Activated effector memory CD4-positive, alpha-beta T cell treated with anti-CD3 and anti-CD28 coated beads, Interleukin-2, amount 50 U/mL, for 16 hours (primary cell): ENCODE measurements around the gene ARHGAP29.

Source experiments
- DNase-seq: peaks from one replicate; pipeline ENCODE4 v3.0.0-alpha.2; 2020

The ARHGAP29 gene, protein sequence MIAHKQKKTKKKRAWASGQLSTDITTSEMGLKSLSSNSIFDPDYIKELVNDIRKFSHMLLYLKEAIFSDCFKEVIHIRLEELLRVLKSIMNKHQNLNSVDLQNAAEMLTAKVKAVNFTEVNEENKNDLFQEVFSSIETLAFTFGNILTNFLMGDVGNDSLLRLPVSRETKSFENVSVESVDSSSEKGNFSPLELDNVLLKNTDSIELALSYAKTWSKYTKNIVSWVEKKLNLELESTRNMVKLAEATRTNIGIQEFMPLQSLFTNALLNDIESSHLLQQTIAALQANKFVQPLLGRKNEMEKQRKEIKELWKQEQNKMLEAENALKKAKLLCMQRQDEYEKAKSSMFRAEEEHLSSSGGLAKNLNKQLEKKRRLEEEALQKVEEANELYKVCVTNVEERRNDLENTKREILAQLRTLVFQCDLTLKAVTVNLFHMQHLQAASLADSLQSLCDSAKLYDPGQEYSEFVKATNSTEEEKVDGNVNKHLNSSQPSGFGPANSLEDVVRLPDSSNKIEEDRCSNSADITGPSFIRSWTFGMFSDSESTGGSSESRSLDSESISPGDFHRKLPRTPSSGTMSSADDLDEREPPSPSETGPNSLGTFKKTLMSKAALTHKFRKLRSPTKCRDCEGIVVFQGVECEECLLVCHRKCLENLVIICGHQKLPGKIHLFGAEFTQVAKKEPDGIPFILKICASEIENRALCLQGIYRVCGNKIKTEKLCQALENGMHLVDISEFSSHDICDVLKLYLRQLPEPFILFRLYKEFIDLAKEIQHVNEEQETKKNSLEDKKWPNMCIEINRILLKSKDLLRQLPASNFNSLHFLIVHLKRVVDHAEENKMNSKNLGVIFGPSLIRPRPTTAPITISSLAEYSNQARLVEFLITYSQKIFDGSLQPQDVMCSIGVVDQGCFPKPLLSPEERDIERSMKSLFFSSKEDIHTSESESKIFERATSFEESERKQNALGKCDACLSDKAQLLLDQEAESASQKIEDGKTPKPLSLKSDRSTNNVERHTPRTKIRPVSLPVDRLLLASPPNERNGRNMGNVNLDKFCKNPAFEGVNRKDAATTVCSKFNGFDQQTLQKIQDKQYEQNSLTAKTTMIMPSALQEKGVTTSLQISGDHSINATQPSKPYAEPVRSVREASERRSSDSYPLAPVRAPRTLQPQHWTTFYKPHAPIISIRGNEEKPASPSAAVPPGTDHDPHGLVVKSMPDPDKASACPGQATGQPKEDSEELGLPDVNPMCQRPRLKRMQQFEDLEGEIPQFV

GRCh38 chr1:94237291-94238226 is at the start of gene ARHGAP29:
TSS of gene ARHGAP29 (minus strand) at chr1:94237584. CDS start at chr1:94231611, 5,973 bp downstream.
- DNase-seq, result peak; percentile 76

DNA sequence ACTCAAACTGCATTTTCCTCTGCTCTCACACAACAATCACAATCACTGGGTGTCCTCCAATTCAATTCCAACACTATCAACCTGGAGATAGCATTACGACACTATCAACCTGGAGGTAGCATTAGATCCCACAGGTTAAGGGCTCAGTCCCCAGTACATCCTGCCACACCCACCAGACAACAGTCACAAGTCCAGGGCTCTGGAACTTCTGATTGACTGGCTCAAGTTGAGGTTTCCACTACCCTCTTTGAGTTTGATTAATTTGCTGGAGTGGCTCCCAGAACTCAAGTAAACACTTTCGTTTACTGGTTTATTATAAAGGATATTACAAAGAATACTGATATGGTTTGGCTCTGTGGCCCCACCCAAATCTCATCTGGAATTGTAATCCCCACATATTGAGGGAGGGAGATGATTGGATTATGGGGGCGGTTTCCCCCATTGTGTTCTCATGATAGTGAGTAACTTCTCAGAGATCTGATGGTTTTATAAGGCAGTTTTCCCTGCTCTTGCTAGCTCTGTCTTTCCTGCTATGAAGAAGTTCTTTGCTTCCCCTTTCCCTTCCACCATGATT is 49.6 kb upstream of the ARHGAP29 start:
- no peak for DNase-seq

DNA sequence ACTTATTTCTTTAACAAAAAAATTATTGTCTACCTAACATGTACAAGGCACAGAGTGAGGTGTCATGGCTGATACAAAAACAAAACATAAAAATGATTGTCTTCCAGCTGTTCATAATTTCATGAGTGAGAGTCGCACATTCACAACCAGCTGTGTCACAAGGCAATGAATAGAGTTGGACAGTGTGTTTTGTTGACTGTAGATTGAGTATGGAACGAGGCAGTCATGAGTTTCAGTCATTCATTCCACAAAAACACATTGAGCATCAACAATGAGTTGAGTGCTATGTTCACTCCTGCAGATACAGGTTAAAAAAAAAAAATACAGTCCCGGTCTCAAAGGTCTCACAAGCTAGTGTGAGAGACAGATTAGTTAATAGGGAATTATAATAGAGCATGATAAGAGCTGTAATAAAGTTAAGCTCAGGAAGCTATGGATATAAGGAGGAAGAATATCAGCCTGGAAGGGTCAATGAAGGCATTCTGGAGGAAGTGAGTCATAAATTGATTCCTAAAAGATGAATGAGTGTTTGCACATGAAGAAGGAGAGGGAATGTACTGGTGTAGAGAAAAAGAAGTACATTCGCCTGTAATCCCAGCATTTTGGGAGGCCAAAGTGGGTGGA is 47.8 kb upstream of the ARHGAP29 start:
- no peak for DNase-seq

GRCh38 chr1:94284476-94284875 is 47.1 kb upstream of the ARHGAP29 start:
- no peak for DNase-seq

GRCh38 chr1:94283462-94283861 is 46.1 kb upstream of the ARHGAP29 start:
- DNase-seq, result no peak

GRCh38 chr1:94282143-94282711 is 44.8 kb upstream of the ARHGAP29 start:
- no peak for DNase-seq

- no peak for DNase-seq
Observed at GRCh38 chr1:94281361-94282142, 44.2 kb upstream of the ARHGAP29 start.

DNA sequence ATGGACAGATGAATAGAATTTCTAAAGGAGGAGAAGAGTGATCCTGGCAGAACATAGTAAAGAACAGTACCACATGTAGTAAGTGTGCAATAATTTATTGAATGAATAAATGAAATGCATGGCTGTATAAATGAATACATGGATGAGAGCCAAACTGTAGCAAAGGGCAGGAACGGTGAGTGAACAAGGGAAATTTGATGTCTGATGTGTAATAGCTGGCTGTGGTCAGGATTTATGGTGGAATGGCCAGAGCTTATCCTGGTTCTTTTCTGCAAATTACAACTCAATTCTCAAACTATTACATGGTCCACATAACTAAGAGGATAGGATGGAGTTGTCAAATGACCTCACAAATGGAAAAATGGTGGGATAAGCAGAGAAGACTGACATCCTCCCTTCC is 43.2 kb upstream of the ARHGAP29 start:
- no peak for DNase-seq

- DNase-seq, result no peak
Observed at GRCh38 chr1:94279462-94279861, 42.1 kb upstream of the ARHGAP29 start.

GRCh38 chr1:94279038-94279437 is 41.7 kb upstream of the ARHGAP29 start:
- DNase-seq, result no peak

DNA sequence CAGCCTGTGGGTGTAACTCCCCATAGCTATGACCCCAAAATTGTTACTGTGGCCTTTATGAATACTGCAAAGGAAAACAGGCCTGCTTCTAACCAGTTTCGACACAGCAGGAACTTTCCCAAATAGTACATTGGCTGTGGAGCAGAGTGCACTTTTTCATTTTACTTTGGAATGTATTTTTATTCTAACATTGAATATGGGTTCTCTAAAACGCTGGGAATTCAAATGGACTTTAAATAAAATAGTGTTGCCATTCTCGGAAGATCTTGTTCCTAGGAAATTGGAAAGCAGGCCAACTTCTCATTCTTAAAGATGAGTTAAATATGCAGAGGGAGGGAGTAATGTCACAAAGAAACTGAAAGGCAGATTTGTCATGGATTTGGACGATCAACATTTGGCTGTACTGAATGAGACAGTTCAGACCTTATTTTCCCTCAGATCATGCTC is 39.6 kb upstream of the ARHGAP29 start:
- DNase-seq, result no peak

DNA sequence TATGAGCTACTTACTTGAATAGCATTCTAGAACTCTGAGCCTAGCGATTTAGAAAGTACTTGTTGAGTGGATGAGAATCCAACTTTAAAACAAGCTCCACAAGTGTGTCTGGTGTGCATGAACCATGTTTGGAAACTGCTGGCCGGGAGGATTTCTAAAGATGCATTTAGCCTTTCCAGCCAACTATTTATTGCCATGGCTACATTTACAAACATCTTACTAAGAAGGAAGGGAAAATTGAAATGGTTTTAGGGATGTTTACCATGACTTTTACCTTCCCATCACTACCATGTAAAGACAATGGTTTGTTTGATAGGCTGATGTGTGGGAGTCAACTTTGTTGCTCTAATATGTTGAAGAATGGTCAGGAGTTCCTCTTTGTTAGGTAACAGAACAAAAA is 37.7 kb upstream of the ARHGAP29 start:
- no peak for DNase-seq

- DNase-seq, result no peak
Observed at GRCh38 chr1:94274561-94274960, 37.2 kb upstream of the ARHGAP29 start.

- DNase-seq, result no peak
Observed at GRCh38 chr1:94273111-94273510, 35.7 kb upstream of the ARHGAP29 start.

- DNase-seq, result no peak
Observed at GRCh38 chr1:94272388-94272787, 35.0 kb upstream of the ARHGAP29 start.

DNA sequence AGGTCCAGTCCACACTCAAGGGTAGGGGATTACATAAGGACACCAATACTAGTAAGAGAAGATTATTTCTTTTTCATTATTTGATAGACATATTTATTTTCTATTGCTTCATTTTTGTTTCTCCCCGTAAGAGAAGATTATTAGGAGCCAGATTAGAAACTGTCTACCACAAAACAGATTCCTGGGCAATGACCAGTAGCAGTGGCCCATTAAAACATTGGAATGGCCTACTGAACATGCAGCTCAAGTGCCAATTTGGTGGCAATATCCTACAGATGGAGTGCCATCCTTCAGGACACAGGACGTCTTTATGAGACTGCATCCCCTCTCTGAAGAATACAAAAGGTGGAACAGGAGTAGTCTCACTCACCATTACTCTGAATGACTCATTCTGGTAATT is 34.0 kb upstream of the ARHGAP29 start:
- DNase-seq, result no peak

- no peak for DNase-seq
Observed at GRCh38 chr1:94270801-94271203, 33.4 kb upstream of the ARHGAP29 start.

- DNase-seq, result no peak
Observed at GRCh38 chr1:94269921-94270320, 32.5 kb upstream of the ARHGAP29 start.

GRCh38 chr1:94265906-94266305 is 28.5 kb upstream of the ARHGAP29 start:
- no peak for DNase-seq

- DNase-seq, result no peak
Observed at GRCh38 chr1:94265011-94265422, 27.6 kb upstream of the ARHGAP29 start.
